Dendritic cell treated with granulocyte-macrophage colony-stimulating factor and Interleukin-4, amounts not matched to agents 40 ng/mL and 50 ng/mL, for 4 days (primary cell): Measurements from ENCODE around the gene OSBPL10.

Experiments
- H3K27ac Mint-ChIP-seq: one replicate; pipeline ENCODE4 v1.8.0; 2022; ENCODE audit warnings: mild to moderate bottlenecking, mixed read lengths
- H3K27me3 Mint-ChIP-seq: one replicate; pipeline ENCODE4 v1.8.0; 2022; ENCODE audit warnings: mild to moderate bottlenecking, mixed read lengths
- H3K36me3 Mint-ChIP-seq: one replicate; pipeline ENCODE4 v1.8.0; 2022; ENCODE audit warnings: low read depth, mixed read lengths
- H3K4me1 Mint-ChIP-seq: one replicate; pipeline ENCODE4 v1.8.0; 2022; ENCODE audit warnings: low read depth, mixed read lengths
- H3K4me3 Mint-ChIP-seq: one replicate; pipeline ENCODE4 v1.8.0; 2022; ENCODE audit warnings: mild to moderate bottlenecking, moderate library complexity, mixed read lengths
- H3K9me3 Mint-ChIP-seq: one replicate; pipeline ENCODE4 v1.8.0; 2022; ENCODE audit warnings: mixed read lengths
- intact Hi-C: fragments of 100-400 bp; cut with micrococcal nuclease; formaldehyde crosslinking; loops from one replicate; pipeline ENCODE4 v1.15.0; 2022

Gene OSBPL10

GRCh38 chr3:31978553-31978952, 2.5 kb downstream of the OSBPL10 start:
- intact Hi-C loops, result no loop called here
- peaks cover 11% of the 10 kb centered on the region for H3K4me1 Mint-ChIP-seq
- H3K27me3 Mint-ChIP-seq, result peaks cover 62% of the 10 kb centered on the region
- no peak overlapping the region for H3K4me3 Mint-ChIP-seq
- no peaks in the 10 kb centered on the region for H3K36me3 Mint-ChIP-seq
- H3K27ac Mint-ChIP-seq, result no peak overlapping the region
- H3K9me3 Mint-ChIP-seq, result no peaks in the 10 kb centered on the region

DNA sequence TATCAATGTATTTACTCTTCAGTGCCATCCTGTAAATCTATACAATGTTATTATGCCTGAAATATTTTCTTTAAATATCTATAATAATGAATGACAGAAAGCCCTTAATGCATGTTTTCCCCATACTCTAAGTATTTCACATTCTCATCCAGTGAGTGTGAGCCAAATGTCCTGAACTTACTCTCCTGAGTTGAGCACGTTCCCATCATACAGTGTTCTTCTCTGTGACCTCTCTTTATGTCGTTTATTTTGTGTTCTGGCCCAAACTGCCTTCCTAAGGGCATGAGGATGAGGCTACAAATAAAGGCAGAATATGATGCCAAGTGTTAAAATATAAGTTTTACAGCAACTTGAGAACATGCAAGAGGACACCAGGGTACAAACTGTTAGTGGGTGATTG, 3.3 kb downstream of the OSBPL10 start:
- H3K4me3 Mint-ChIP-seq, result no peak overlapping the region
- no peaks in the 10 kb centered on the region for H3K9me3 Mint-ChIP-seq
- no peak overlapping the region for H3K27ac Mint-ChIP-seq
- intact Hi-C loops, result no loop called here
- H3K36me3 Mint-ChIP-seq, result no peaks in the 10 kb centered on the region
- H3K27me3 Mint-ChIP-seq, result peaks cover 55% of the 10 kb centered on the region
- peaks cover 11% of the 10 kb centered on the region for H3K4me1 Mint-ChIP-seq

DNA sequence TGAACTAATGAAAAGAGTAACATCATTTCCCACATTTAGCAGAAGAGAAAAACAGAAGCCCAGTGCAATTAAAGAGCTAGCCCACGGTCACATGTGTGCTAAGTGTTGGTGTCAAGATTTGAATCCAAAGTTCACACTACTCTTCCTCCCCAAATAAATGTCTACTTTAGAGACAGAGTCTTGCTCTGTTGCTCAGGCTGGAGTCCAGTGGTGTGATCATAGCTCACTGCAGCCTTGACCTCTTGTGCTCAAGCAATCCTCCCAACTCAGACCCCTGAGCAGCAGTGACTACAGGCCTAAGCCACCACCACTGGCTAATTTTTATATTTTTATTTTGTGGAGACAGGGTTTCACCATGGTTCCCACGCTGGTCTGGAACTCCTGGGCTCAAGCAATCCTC, 4.8 kb downstream of the OSBPL10 start:
- Mint-ChIP-seq H3K36me3 (no peaks in the 10 kb centered on the region), H3K9me3 (no peaks in the 10 kb centered on the region), H3K27me3 (peaks cover 41% of the 10 kb centered on the region), H3K4me3 (no peak overlapping the region), H3K4me1 (peaks cover 6% of the 10 kb centered on the region), H3K27ac (no peak overlapping the region)
- intact Hi-C loops, result no loop called here

- Mint-ChIP-seq H3K36me3 (no peaks in the 10 kb centered on the region), H3K9me3 (no peaks in the 10 kb centered on the region), H3K4me3 (no peak overlapping the region), H3K27ac (no peak overlapping the region), H3K4me1 (no peaks in the 10 kb centered on the region), H3K27me3 (peaks cover 33% of the 10 kb centered on the region)
- intact Hi-C loops, result no loop called here
Measured at GRCh38 chr3:31974964-31975363, 6.1 kb downstream of the OSBPL10 start.

DNA sequence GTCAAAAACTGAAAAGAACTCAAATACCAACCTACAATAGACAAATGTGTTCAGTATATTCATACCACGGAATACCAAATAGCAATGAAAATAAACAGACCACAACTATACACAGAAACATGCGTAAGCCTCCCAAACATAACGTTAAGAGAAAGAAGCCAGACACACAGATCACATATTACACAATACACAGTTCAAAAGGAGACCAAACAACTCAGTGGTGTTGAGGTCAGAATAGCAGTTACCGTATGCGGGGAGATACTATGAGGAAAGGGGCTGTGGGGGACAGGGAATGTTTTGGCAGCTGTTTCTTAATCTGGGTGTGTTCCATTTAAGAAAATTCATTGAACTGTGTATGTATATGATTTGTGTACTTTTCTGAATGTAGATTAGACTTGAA, 6.6 kb downstream of the OSBPL10 start:
- Mint-ChIP-seq H3K36me3 (no peaks in the 10 kb centered on the region), H3K27me3 (peaks cover 30% of the 10 kb centered on the region), H3K9me3 (no peaks in the 10 kb centered on the region), H3K4me1 (no peaks in the 10 kb centered on the region), H3K27ac (no peak overlapping the region), H3K4me3 (no peak overlapping the region)
- intact Hi-C loops, result no loop called here

GRCh38 chr3:31973837-31974236, 7.2 kb downstream of the OSBPL10 start:
- no peak overlapping the region for H3K27ac Mint-ChIP-seq
- no peak overlapping the region for H3K4me3 Mint-ChIP-seq
- no peaks in the 10 kb centered on the region for H3K4me1 Mint-ChIP-seq
- no peaks in the 10 kb centered on the region for H3K36me3 Mint-ChIP-seq
- H3K9me3 Mint-ChIP-seq, result no peaks in the 10 kb centered on the region
- H3K27me3 Mint-ChIP-seq, result peaks cover 23% of the 10 kb centered on the region
- intact Hi-C loops, result no loop called here

GRCh38 chr3:31973081-31973480, 8.0 kb downstream of the OSBPL10 start:
- Mint-ChIP-seq H3K36me3 (no peaks in the 10 kb centered on the region), H3K9me3 (no peaks in the 10 kb centered on the region), H3K27me3 (peaks cover 17% of the 10 kb centered on the region), H3K27ac (no peak overlapping the region), H3K4me3 (no peak overlapping the region), H3K4me1 (no peaks in the 10 kb centered on the region)
- intact Hi-C loops, result no loop called here

DNA sequence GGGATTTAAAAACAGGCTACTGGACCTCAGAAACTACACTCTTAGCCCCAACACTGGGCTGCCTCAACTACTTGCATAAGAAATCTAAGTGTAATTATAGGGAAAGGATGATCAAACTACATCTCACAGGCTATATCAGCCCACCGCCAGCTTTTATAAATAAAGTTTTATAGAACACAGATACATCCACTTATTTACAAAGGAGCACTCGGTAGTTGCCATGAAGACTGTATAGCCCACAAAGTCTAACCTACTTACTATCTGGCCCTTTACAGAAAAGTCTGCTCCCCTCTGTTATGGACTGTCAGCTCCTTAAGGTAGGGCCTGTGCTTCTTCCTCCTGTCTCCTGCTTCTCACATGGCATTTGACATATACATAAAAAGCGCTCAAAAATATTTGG, 9.5 kb downstream of the OSBPL10 start:
- peaks cover 8% of the 10 kb centered on the region for H3K27me3 Mint-ChIP-seq
- H3K27ac Mint-ChIP-seq, result no peak overlapping the region
- H3K4me1 Mint-ChIP-seq, result no peaks in the 10 kb centered on the region
- no peaks in the 10 kb centered on the region for H3K9me3 Mint-ChIP-seq
- intact Hi-C loops, result no loop called here
- no peak overlapping the region for H3K4me3 Mint-ChIP-seq
- no peaks in the 10 kb centered on the region for H3K36me3 Mint-ChIP-seq

- Mint-ChIP-seq H3K4me1 (no peaks in the 10 kb centered on the region), H3K36me3 (no peaks in the 10 kb centered on the region), H3K27me3 (peaks cover 4% of the 10 kb centered on the region), H3K4me3 (no peak overlapping the region), H3K27ac (no peak overlapping the region), H3K9me3 (no peaks in the 10 kb centered on the region)
- intact Hi-C loops, result no loop called here
Measured at GRCh38 chr3:31968927-31969418, 12.1 kb downstream of the OSBPL10 start.

GRCh38 chr3:31968369-31968926, 12.6 kb downstream of the OSBPL10 start:
- H3K4me3 Mint-ChIP-seq, result no peak overlapping the region
- H3K27me3 Mint-ChIP-seq, result peaks cover 8% of the 10 kb centered on the region
- intact Hi-C loops, result no loop called here
- no peaks in the 10 kb centered on the region for H3K4me1 Mint-ChIP-seq
- H3K36me3 Mint-ChIP-seq, result no peaks in the 10 kb centered on the region
- no peak overlapping the region for H3K27ac Mint-ChIP-seq
- no peaks in the 10 kb centered on the region for H3K9me3 Mint-ChIP-seq

DNA sequence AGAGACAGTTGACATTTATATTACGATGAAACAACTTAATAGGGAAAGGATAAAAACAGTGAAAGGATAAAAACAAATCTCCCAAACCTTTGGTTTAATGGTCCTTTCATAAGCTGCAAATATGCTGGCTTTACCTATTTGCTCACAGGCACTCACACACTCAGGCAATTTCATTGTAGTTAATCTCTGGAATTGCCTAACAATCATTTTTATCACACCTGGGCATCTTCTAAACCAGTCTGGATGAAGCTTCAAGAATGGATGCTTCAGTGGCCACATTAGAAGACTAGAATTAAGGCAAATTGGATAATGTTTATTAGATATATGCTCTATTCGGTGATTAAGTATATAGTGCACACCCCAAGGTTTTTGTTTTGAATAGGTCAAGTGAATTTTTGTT, 13.5 kb downstream of the OSBPL10 start:
- H3K36me3 Mint-ChIP-seq, result no peaks in the 10 kb centered on the region
- no peak overlapping the region for H3K4me3 Mint-ChIP-seq
- peaks cover 6% of the 10 kb centered on the region for H3K4me1 Mint-ChIP-seq
- H3K9me3 Mint-ChIP-seq, result no peaks in the 10 kb centered on the region
- H3K27me3 Mint-ChIP-seq, result peaks cover 10% of the 10 kb centered on the region
- intact Hi-C loops, result no loop called here
- no peak overlapping the region for H3K27ac Mint-ChIP-seq

DNA sequence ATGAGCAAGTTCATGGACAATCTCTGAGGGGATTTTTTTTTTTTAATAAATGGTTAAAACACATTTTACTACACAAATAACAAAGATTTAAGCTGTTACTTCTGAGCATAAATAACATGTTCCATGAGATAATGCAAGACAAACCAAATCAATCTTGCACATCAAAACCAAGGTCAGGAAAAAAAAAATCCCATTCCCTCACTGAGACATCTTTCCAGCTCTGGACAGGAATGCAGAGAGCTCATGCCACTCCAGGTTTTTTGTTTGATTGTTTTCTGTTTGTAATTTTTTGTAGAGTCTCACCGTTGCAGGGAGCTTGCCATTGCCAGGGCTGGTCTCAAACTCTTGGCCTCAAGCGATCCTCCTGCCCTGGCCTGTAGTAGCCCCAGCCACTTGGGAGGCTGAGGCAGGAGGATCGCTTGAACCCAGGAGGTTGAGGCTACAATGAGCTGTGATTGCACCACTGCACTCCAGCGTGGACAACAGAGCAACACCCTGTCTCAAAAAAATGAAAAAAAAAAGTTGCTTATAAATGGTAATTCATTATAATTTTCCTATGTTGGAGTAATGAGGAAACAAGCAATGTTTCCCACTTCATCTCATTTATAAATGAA, 14.0 kb downstream of the OSBPL10 start:
- Mint-ChIP-seq H3K9me3 (no peaks in the 10 kb centered on the region), H3K36me3 (no peaks in the 10 kb centered on the region), H3K27me3 (peaks cover 10% of the 10 kb centered on the region), H3K4me1 (peaks cover 6% of the 10 kb centered on the region), H3K4me3 (no peak overlapping the region), H3K27ac (no peak overlapping the region)
- intact Hi-C loops, result no loop called here

DNA sequence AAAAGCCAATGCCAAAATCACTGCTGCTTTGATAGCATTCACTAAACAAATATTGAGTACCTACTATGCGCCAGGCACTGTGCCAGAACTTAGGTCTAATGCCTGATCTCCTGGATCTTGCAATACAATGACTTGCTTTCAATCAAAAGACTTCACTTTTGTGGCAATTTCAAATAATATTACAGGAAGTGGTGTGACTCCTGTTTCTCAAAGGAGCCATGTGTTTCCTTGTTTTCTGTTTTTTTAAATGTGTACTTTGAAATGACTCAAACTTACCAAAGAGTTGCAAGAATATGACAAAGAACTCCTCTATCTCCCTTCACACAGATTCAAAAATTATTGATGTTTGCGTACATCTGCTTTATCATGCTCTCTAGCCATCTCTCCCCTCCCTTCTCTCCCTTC, 18.3 kb downstream of the OSBPL10 start:
- H3K4me3 Mint-ChIP-seq, result no peak overlapping the region
- intact Hi-C loops, result no loop called here
- H3K27me3 Mint-ChIP-seq, result peaks cover 15% of the 10 kb centered on the region
- peaks cover 6% of the 10 kb centered on the region for H3K4me1 Mint-ChIP-seq
- H3K36me3 Mint-ChIP-seq, result no peaks in the 10 kb centered on the region
- no peak overlapping the region for H3K27ac Mint-ChIP-seq
- H3K9me3 Mint-ChIP-seq, result no peaks in the 10 kb centered on the region

DNA sequence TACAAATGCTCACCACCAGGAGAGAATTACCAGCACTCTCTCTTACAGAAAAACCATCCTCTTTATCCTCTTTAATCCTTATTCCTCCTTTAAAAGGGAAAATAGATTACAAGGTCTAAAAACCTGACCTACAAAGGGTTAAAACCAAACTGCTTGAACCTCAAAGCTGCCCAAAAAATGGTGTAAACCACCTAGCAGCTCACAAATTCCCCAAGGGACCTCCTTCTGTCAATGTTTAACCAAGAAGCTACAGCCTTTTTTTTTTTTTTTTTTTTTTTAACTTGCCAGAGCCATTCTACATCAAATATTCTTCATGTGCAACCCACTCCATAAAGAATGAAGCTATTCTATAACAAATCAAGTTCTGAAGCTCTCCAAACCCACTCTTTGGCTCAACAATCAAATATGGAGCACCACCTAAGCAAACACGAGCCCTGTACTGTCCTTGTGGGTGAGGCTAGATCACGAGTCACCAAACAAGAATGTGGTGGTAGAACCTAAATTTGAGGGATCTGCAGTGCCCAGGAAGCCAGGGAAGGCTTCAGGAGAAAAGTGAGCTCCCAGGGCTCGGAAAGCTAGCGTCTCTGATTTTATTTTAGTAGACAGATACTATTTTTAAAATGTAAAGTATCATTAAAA, 20.1 kb downstream of the OSBPL10 start:
- Mint-ChIP-seq H3K4me3 (no peak overlapping the region), H3K36me3 (no peaks in the 10 kb centered on the region), H3K27ac (no peak overlapping the region), H3K9me3 (peaks cover 2% of the 10 kb centered on the region), H3K4me1 (peaks cover 6% of the 10 kb centered on the region), H3K27me3 (peaks cover 13% of the 10 kb centered on the region)
- intact Hi-C loops, result no loop called here
